HuH-7.5 (cell line): ENCODE data around the gene PRR5L.
"Not testable (repeated sequence)": the region's sequence is repeated elsewhere in the genome, so short reads cannot be mapped to it uniquely, and the experiment has no call there.

Source experiments
- DNase-seq: peaks from one replicate; pipeline ENCODE4 v3.0.0; 2011; ENCODE audit warnings: low spot score

The PRR5L gene

DNA sequence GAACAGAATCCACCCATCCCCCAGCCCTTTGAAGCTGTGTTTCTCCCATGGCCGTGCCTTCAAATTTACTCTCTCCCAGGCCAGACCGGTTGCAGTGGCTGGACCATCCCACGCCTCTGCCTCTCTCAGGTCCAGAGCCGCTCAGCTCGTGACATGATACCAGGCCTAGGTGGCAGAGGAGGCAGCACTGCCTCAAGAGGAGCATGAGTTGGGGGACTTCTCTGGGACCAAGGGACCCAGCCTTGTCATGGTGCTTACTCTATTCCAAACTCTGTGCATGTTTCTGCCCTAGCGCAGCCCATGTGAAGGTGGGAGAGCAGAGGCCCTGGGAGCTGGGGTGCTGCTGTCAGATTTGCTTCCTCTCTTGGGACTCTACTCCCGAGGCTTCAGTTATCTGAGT is 163.0 kb downstream of the PRR5L start:
- DNase-seq, result no peak

DNA sequence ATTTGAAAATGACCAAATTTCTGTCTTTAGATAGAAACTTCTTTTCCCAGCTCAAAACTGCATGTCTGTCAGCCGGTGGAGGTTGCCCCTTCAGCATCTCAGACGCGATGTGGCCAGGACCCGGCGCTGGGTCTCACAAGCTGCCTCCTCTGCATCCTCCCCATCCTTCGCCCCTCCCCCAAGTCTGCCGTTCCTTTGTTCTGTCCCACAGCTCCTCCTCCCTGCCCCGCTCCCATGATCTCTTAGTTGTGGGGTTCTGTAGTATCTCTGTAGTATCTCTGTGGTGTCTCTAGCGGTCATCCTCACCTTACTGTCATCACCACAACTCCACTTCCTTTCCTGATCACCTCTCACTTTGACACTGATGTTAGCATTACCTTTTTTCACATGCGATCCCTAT is 164.1 kb downstream of the PRR5L start:
- no peak for DNase-seq

DNA sequence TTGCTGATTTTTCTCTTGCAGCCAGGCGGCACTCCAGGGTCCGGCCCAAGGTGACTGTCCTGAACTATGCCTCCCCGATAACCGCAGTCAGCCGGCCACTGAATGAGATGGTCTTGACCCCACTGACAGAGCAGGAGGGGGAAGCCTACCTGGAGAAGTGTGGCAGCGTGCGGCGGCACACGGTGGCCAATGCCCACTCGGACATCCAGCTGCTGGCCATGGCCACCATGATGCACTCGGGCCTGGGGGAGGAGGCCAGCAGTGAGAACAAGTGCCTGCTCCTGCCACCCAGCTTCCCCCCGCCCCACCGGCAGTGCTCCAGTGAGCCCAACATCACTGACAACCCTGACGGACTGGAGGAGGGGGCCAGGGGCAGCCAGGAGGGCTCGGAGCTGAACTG is 166.2 kb downstream of the PRR5L start:
- DNase-seq, result no peak

DNA sequence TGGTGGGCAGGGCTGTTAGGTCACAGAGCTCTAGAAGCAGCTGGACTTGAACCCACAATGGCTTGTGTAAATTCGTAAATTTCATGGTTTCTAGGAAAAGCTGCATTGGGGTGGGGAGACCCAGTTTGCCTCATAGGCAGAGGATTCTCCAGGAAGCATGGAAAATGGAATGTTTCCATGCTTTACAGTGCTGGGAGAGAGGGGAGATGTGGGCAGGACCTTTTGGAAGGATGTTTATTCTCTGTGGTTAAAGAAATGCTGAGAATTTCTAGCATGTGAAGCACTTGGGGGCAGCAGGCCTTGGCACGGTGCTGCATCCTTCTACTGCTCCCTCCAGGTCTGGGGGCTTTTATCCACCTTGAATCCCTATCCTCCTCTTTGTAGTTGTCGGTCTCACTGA is 167.7 kb downstream of the PRR5L start:
- DNase-seq, result no peak

DNA sequence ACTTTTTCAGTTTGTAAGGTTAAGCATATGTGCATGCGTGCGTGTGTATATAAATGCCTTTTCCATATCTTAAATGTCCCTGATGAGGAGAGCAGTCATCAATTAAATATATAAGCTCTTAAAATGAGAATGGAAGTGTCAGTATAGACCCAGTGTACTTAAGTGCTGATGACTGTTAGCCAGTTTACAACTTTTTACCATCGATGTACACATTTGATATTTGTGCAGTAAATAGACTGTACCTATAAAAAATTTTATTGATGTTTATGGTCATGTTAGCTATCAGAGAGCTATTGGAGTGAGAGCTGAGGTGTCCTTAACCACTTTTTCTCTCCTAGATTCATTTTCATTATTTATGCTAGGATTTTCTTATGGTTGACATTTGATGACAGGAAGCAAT is 168.6 kb downstream of the PRR5L start:
- DNase-seq, result no peak

DNA sequence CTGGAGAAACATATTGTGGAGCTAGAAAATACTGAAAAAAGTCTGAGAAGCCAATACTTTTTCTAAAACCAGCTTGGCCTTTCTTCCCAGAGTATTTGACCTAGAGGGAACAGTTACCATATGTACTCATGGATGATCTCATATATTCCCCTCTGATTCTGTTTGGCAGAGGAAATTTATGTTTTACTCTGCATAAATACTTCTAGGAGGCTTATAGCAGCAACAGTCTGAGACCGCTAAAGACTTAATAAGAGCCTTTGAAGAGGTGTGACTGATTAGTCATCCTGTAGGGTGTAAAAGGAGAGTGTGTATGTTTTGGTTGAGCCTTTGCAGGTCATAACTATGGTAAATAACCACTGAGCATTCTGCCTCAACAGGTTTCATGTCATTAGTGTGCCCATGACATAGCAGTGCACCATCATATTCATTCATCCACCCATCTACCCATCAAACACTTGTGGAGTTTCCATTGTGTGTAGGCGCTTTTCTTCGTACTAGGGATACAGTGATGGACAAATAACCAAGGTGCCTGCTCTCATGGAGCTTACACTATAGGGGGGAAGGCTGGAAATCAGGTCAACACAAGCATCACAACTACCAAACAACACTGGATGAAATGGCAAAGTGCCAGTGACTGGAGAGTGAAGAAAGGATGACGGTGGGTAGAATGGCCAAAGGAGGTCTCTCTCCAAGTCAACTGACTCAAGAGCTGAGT is 169.5 kb downstream of the PRR5L start:
- no peak for DNase-seq

DNA sequence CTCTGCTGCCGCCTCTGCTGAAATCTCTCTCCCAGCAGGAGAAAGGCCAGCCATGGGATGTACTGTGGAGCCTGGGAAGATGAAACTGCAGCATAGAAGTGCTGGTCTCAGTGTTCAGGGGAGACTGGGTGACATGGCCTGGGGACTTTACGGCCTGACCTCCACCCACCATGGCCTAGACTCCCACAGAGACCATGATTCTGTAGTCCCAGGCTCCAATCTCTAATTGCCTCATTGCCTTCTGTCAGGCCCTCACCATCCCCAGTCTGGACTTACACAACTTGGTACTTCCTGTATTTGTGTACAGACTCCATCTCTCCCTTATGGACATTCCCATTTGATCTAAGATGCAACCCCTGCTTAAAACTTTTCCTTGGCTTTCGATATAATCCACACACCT is 170.9 kb downstream of the PRR5L start:
- DNase-seq, result no peak

DNA sequence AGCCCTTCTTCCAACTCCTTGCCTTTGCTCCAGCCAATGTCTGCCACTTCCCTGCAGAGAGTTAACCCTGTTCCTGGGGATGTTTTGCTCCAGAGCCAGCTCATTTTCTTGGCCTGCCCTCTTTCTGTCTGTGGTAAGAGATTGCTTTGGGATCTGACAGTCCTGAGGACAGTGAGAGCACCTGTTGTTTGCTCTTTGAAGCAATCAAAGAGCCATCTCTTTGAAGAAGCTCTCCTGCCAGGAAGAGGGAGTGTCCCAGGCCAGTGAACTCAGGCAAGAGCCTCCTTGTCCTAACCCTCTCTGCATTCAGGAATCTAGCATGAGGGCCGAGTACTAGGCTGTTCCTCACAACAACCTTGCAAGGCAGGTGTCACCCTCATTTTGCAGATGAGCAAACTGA is 171.8 kb downstream of the PRR5L start:
- no peak for DNase-seq

DNA sequence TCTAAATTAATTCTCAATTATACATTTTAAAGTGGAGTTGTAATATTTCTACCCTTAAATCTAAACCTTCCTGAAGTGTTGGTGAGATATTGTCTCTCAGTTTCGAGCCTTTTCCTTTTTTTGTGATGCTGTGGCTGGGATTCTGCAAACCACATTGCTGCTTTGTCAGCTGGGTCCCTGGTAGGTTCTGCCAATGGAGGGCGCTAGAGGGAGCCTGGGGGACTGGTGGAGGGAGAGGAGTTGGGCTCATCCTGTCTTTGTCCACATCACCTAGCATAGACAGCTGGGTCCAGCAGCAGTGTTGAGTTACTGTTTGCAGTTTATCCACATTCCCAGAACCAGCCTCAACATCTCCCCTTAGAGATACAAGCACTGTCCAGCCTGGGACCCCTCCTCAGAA is 173.0 kb downstream of the PRR5L start:
- DNase-seq, result no peak

DNA sequence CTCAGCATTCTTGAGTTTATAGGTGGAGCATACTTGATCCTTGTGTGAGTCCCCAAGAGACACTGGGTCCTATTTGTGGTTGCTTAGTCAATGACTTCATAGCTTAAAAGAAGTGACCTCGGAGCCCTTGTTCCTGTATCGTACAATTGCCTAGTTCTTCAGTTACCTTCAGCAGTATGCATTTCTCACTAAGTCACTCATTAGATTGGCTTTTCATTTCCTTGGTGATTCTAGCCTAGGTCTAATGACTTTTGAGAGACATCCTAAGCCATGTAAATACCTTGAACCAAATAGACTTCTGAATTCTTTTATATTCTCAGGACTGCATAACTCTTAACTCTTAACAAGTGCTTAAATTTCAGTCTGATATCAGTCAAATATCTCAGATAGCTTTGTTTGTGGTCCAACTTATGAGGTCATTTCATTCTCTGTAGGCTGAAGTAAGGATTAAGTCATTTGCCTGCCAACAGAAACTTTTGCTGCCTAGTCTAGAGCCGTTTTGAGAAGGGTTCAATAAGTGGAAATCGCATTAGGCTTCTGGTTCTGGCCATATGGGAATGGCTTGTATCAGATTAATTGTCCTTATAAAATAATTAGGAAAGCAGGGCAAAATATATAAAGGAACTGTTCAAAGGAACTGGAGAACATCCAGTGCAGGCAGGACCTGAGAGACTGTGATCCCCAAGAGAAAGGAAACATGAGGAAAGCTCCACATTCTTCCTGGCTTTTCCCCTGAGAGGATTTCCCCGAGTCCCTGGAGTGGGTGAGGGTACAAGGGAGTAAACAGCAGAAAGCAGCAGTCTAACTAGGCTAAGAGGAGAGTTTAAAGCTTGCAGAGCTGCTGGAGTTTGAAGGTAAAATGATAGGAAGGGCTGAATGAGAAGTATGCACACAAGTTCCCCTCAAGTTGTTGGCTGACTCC is 174.1 kb downstream of the PRR5L start:
- DNase-seq, result no peak

DNA sequence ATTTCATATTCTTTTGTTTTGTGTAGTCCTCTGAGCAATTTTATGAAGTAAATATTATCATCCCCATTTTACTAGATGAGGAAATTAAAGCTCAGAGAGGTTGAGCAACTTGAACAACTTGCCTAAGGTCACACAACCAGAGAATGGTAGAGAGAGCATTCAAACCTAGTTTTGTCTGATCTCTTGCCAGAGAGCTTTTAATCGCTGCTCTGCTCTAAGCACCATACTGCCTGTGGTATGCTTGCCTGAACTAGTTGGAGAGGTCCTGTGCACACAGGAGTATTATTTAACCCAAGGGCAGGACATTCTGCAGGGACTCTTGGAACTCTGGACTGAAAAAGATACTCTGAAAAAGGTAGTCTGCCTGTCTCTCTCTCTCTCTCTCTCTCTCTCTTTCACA is 175.5 kb downstream of the PRR5L start:
- DNase-seq, result no peak

DNA sequence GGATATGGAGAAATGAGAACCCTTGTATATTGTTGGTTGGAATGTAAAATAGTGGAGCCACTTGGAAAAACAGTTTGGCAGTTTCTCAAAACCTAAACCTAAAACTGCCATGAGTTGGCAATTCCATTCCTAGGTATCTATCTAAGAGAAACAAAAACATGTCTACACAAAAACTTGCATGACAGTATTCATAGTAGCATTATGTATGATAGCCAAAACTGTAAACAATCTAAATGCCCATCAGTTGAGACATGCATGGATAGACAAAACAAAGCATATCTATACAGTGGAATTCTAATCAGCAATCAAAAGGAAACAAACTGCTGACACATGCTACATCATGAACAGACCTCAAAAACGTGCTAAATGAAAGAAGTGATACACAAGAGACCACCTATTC is 179.1 kb downstream of the PRR5L start:
- DNase-seq, result no peak

DNA sequence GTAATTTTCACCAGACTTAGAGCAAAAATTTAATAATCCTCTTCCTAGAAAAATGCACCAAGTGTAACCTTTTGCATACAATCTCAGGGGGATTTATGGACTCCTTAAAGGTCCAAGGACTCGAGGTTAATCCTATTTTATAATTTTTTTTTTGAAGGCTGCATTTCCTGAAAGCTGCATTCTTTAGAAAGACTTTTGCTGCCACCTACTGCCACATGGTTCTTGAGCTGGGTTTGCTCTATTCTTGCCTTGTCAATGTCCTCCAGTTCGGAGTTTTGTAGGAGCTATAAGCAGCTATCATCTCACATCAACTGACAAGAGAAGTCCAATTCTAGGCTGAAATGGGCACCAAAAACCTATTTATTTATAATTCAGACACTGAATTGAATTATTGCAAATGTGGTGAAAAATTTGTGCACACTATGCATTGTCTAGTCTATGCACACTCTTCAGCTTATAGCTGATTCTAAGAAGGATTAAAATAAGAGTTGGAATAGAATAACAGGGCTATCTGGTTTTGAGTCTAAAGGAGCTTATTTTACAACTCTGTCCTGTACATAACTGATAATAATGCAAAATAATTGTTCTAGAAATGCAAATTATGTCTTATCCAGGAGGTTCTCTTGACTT is 182.7 kb downstream of the PRR5L start:
- DNase-seq, result no peak

DNA sequence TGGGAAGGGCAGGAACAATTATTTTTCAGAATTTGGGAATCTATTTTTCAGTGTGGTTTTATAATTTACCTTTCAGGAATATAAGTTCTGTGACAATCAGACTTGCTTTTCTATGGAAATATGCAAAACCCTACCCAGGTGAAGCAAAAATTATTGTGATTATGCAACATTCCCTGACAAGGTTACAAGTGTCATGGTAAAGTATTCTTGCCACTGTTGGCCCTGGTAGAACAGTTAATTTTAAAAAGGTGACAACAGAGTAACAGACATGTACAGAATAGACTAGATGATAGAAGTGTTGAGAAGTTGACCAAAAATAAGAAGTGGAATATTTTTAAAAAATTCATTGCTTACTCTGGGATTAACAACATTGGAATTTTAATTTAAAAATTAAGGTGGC is 184.7 kb downstream of the PRR5L start:
- no peak for DNase-seq

DNA sequence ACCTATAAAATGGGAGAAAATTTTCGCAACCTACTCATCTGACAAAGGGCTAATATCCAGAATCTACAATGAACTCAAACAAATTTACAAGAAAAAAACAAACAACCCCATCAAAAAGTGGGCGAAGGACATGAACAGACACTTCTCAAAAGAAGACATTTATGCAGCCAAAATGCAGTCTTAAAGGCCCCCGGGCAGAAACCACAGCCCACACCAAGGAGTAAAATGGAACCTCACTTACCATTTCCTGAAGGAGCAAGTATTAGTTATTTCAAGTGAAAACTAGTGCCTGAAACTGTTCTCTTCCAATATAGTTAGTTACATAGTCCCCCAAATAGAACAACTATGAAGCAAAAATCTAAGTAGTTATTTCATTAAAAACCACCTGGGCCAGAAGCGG is 187.0 kb downstream of the PRR5L start:
- not testable (repeated sequence) for DNase-seq

DNA sequence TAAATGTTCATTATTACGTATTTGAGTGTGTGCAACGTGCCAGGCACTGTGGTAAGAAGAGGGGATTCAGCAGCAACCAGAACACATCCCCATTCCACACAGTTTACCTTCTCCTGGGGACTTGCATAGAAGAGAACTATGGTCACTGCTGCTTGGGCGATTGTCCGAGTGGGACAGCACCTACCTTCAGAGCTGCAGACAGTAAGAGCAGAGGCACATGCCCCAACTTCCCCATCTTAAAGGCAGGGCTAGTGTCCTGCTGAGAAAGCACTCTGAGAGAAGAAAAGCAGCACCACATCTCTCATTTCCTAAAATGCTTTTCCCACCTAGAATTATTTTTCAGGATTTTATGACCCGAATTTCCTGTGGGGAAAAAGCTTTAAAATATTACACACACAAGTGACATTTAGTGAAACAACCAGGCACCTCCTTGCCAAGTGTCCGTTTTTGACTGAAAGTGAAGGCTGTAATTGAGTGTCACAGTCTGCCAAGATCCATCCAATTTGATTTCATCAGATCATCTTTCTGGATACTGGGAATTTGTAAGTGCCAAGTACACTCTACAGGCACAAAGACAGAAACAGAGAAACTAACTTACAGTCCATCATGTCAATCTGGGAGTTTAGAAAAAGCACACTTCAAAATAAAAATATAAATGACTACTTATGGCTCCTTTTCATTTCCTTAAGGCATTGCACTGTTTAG is 189.4 kb downstream of the PRR5L start:
- DNase-seq, result no peak

DNA sequence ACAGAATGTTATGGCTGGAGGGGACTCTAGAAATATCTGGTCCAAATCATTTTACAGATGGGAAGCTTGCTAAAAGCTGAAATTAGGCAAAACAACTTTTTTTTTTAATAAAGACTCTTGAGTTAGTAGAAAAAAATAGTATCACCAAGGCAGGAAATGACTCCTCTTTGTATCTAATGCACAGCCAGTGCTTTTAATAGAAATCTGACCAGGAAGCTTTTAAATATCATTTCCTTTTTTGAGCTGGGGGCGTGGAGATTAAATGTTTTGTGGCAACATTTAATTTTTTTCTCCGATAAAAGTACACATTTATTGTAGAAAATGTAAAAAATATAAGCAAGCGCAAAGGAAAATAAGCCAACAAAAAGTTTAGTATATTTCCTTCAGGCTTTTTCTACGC is 191.5 kb downstream of the PRR5L start:
- no peak for DNase-seq

DNA sequence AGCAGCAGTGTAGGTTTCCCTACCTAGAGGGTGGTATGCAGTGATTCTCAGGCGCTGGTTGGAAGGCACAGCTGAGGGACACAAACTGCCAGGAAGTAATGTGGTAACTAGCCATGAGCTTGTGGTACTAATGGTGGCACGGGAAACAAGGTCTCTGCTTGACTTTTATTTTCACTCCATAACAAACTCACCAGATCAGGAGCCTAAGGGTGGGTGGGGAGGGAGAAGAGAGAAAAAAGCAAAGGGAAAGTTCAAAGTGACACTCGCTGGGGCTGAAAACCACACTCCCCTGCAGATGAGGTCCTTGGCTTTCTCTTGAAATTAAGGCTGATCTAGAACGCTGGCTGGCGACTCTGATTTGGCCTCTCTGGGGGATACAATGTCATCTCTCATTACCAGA is 192.0 kb downstream of the PRR5L start:
- DNase-seq, result no peak

DNA sequence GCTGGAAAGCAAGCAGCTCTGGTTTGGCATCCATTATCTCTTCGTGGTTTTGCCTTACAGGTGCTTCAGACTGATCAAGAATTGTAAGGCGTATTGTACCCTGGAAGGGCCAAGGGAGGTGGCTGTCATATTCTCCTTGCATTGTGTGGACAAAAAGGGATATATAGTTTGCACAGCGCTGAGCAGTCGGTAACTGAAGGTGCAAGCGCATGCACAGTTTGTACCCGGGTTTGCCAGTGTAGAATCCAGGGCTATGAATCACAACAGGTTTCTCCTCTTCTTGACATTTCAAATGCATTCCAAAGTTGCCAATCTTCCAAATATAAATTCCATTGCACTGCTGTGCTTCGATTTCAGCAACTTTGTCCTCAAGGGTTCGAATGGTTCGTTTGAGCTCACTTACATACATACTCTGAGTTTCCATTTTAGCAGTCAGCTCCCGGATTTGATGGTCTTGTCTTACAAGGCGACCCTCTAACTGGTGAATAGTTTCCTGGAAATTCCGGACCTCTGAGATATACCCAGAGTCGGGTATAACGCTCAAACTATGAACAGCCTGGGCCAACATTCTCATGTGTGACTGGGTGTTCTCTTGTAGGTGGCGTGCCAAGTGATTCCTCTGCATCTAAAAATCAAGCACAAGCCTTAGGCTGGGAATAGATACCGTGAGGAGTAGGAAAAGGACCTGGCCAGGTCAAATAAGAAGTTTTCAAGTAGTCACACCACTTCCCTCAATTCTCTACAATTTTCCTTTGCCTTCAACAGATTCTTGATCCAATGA is 194.1 kb downstream of the PRR5L start:
- DNase-seq, result no peak

DNA sequence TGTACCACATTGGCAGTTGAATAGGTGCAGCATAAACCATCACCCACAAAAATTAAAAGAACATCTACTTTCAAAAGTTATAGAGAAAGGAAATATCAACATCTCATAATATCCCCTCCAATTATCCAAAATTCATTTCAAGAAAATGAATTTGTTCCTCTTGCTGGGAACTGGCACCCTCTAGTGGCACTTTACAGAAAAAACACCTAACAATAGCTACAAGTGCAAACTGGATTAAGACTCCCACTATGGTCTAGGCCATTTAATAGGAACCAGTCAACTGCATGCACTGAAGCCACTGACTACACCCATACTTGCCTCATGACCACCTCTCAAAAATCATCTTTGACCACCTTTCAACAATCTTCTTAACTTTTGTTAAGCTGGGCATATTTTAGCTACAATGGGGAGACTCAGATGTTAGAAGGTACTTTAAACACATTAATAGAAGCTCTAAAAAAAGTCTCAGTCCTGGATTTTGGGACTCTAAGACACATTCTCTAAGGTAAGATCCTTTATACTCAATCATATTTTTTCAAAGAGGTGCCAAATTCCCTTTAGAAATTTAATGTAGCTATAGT is 196.7 kb downstream of the PRR5L start:
- no peak for DNase-seq

DNA sequence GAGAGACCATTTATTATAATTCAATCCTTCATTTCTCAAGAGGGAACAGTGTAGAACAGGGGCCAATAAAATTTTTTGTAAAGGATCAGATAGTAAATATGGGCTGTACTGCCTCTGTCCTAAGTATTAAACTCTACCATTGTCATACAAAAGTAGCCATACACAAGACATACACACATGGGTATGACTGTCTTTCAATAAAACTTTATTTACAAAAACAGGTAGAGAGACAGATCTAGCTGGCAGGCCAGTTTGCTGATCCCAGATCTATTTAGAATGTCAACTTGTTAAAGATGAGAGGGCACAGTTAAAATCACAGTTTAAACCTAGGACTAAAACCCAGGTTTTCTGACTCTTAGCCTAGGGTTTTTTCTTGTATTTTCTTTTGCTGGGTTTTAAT is 197.2 kb downstream of the PRR5L start:
- DNase-seq, result no peak
